K562 (cell line): ENCODE data around the gene CDYL2.

Experiments
- TF ChIP-seq, protein P1 (sequence below): fragments of 200-400 bp; formaldehyde crosslinking; IDR thresholded peaks from 2 replicates; pipeline ENCODE4 v1.6.1; 2017; ENCODE audit warnings: mild to moderate bottlenecking, low read depth, low read length, moderate library complexity
- TF ChIP-seq, protein P2 (sequence below), 3 experiments: IDR thresholded peaks in 2 of 3; conservative IDR thresholded peaks in 1 of 3; 2 replicates each; pipeline ENCODE4 v1.5.1; 2011 to 2012; ENCODE audit warnings: low read length in 3 of 3, mild to moderate bottlenecking in 3 of 3, control low read depth in 2 of 3, improper control_type of control experiment in 1 of 3, inconsistent platforms in 1 of 3, low read depth in 1 of 3, mixed read lengths in 1 of 3, moderate library complexity in 1 of 3; ENCODE audit not compliant: insufficient read depth in 2 of 3

DNA sequence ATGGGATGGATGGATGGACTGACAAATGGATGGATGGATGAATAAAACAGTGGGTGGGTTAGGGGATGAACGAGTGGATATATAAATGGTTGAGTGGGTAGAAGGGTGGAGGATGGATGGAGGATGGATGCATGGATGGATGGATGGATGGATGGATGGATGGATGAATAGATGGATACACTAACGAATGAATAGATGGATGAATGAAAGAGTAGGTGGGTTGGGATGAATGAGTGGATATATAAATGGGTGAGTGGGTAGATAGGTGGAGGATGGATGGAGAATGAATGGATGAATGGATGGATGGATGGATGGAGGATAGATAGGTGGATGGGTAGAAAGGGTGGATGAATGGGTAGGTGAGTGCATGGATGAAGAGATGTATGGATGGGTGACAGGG is 62.1 kb downstream of the CDYL2 start:
- TF ChIP-seq, protein P1, sequence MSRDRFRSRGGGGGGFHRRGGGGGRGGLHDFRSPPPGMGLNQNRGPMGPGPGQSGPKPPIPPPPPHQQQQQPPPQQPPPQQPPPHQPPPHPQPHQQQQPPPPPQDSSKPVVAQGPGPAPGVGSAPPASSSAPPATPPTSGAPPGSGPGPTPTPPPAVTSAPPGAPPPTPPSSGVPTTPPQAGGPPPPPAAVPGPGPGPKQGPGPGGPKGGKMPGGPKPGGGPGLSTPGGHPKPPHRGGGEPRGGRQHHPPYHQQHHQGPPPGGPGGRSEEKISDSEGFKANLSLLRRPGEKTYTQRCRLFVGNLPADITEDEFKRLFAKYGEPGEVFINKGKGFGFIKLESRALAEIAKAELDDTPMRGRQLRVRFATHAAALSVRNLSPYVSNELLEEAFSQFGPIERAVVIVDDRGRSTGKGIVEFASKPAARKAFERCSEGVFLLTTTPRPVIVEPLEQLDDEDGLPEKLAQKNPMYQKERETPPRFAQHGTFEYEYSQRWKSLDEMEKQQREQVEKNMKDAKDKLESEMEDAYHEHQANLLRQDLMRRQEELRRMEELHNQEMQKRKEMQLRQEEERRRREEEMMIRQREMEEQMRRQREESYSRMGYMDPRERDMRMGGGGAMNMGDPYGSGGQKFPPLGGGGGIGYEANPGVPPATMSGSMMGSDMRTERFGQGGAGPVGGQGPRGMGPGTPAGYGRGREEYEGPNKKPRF = no peak
- TF ChIP-seq, protein P2, sequence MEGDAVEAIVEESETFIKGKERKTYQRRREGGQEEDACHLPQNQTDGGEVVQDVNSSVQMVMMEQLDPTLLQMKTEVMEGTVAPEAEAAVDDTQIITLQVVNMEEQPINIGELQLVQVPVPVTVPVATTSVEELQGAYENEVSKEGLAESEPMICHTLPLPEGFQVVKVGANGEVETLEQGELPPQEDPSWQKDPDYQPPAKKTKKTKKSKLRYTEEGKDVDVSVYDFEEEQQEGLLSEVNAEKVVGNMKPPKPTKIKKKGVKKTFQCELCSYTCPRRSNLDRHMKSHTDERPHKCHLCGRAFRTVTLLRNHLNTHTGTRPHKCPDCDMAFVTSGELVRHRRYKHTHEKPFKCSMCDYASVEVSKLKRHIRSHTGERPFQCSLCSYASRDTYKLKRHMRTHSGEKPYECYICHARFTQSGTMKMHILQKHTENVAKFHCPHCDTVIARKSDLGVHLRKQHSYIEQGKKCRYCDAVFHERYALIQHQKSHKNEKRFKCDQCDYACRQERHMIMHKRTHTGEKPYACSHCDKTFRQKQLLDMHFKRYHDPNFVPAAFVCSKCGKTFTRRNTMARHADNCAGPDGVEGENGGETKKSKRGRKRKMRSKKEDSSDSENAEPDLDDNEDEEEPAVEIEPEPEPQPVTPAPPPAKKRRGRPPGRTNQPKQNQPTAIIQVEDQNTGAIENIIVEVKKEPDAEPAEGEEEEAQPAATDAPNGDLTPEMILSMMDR (IDR thresholded peaks at IDR 0.05 in 2 of 3, conservative IDR thresholded peaks at IDR 0.05 in 1 of 3; ENCODE audit: insufficient read depth in 2 of 3, low read depth in 1 of 3, low read length in 3 of 3) = no peak
